HCT116 (cell line): Measurements from ENCODE around the gene SH2D3C. TPM values are rescaled to one million over a fixed set of nuclear protein-coding genes. Genes with fewer than 3 reads are reported as not detected.
A peak's percentile ranks its signal among the peaks of the same experiment; 100 is the strongest.

ENCODE experiments used
- ATAC-seq: fragments of 200-7000 bp; cut with Tn5 transposase; 2 replicates; pipeline ENCODE4 v1.9.1; 2020; ENCODE audit warnings: mild to moderate bottlenecking, moderate library complexity
- BruUV-seq: library from RNA; stranded (reverse); fragments of 400-500 nt; replicated peaks from 2 replicates; lab custom pipeline; 2021; lab: Mats Ljungman, UMichigan
- CTCF ChIA-PET: fragments of 300-600 bp; sonication (Branson Sonifier 250); formaldehyde crosslinking; loops from one replicate; lab custom pipeline; 2021; ENCODE audit warnings: antibody characterized with exemption; lab: Charles Lee
- POLR2A ChIA-PET: fragments of 300-600, 350-600 bp; sonication (Branson Sonifier 250); formaldehyde crosslinking; loops from one replicate; lab custom pipeline; 2021; ENCODE audit warnings: antibody characterized with exemption; lab: Charles Lee
- RAD21 ChIA-PET, 2 experiments: fragments of 300-600 bp; sonication (Branson Sonifier 250); formaldehyde crosslinking; loops; one replicate each; lab custom pipeline; 2023; ENCODE audit warnings: low total read pairs in 2 of 2; ENCODE audit not compliant: uncharacterized antibody in 2 of 2, unreplicated experiment in 2 of 2, low non-redundant PET in 1 of 2; lab: Charles Lee
- DNase-seq: peaks from one replicate; pipeline ENCODE4 v3.0.0-alpha.2; 2010; ENCODE audit warnings: low read depth, low spot score
- H2AFZ ChIP-seq: fragments of 200-600 bp; shearing (Covaris generic), sonication (generic); 2 replicates; pipeline ENCODE4 v1.6.1; 2017; ENCODE audit warnings: low read depth, mixed run types, mixed read lengths, antibody characterized with exemption, low read length; ENCODE audit not compliant: poor library complexity, severe bottlenecking
- H3K27ac ChIP-seq: 2 replicates; pipeline ENCODE4 v1.5.1; 2012; ENCODE audit warnings: low read depth, low read length
- H3K27me3 ChIP-seq: fragments of 200-600 bp; sonication (generic); 2 replicates; pipeline ENCODE4 v1.6.1; 2016; ENCODE audit warnings: mixed run types, low read length, mixed read lengths; ENCODE audit not compliant: insufficient read depth
- H3K36me3 ChIP-seq, 2 experiments: fragments of 200-500 bp in 1 of 2; fragments of 200-600 bp in 1 of 2; sonication (Bioruptor generic) in 1 of 2; sonication (generic) in 1 of 2; 2 replicates each; pipeline versions ENCODE4 v1.5.1 to v1.6.1; 2014 to 2016; ENCODE audit warnings: low read length in 2 of 2, inconsistent platforms in 1 of 2, mixed read lengths in 1 of 2, mixed run types in 1 of 2; ENCODE audit not compliant: insufficient read depth in 2 of 2, control insufficient read depth in 1 of 2
- H3K4me1 ChIP-seq, 2 experiments: fragments of 200-600 bp in 1 of 2; sonication (generic) in 1 of 2; 2 replicates each; pipeline versions ENCODE4 v1.5.1 to v1.6.1; 2012 to 2017; ENCODE audit warnings: low read length in 2 of 2, inconsistent platforms in 1 of 2, mild to moderate bottlenecking in 1 of 2, mixed read lengths in 1 of 2, mixed run types in 1 of 2, moderate library complexity in 1 of 2; ENCODE audit not compliant: insufficient read depth in 2 of 2, control insufficient read depth in 1 of 2
- H3K4me2 ChIP-seq: fragments of 200-600 bp; sonication (generic); 2 replicates; pipeline ENCODE4 v1.6.1; 2017; ENCODE audit warnings: mixed run types, low read length, mixed read lengths
- H3K4me3 ChIP-seq, 2 experiments: fragments of 200-600 bp in 1 of 2; sonication (generic) in 1 of 2; replicated peaks in 1 of 2; 2 replicates each; pipeline ENCODE4 v1.5.1; 2011 to 2016; ENCODE audit warnings: low read length in 2 of 2, control low read depth in 1 of 2, low read depth in 1 of 2, mild to moderate bottlenecking in 1 of 2, mixed read lengths in 1 of 2, mixed run types in 1 of 2
- H3K79me2 ChIP-seq: fragments of 200-600 bp; sonication (generic); 2 replicates; pipeline ENCODE4 v1.6.1; 2017; ENCODE audit warnings: mild to moderate bottlenecking, mixed run types, low read length, moderate library complexity, mixed read lengths; ENCODE audit not compliant: insufficient read depth
- H3K9ac ChIP-seq: fragments of 200-600 bp; sonication (generic); 2 replicates; pipeline ENCODE4 v1.6.1; 2016; ENCODE audit warnings: low read length, mixed read lengths
- H3K9me2 ChIP-seq: fragments of 200-600 bp; sonication (generic), shearing (Covaris generic); 2 replicates; pipeline ENCODE4 v1.6.1; 2017; ENCODE audit warnings: mixed run types, mild to moderate bottlenecking, moderate library complexity; ENCODE audit not compliant: insufficient read depth
- H3K9me3 ChIP-seq, 2 experiments: fragments of 200-500 bp in 1 of 2; fragments of 200-600 bp in 1 of 2; sonication (Bioruptor generic) in 1 of 2; sonication (generic) in 1 of 2; 2 replicates each; pipeline ENCODE4 v1.6.1; 2014 to 2017; ENCODE audit warnings: low read length in 2 of 2, mixed read lengths in 2 of 2, inconsistent platforms in 1 of 2, low read depth in 1 of 2, mild to moderate bottlenecking in 1 of 2, mixed run types in 1 of 2, moderate library complexity in 1 of 2; ENCODE audit not compliant: control insufficient read depth in 1 of 2, insufficient read depth in 1 of 2
- H4K20me1 ChIP-seq: fragments of 200-600 bp; sonication (generic), shearing (Covaris generic); 2 replicates; pipeline ENCODE4 v1.6.1; 2017; ENCODE audit warnings: mixed run types, mild to moderate bottlenecking, moderate library complexity; ENCODE audit not compliant: insufficient read depth
- CTCF ChIP-seq, 3 experiments: fragments of 200-600 bp in 1 of 3; sonication (generic) in 1 of 3; IDR thresholded peaks in 2 of 3; conservative IDR thresholded peaks in 1 of 3; 2 replicates each; pipeline ENCODE4 v1.5.1; 2012 to 2017; ENCODE audit warnings: low read depth in 2 of 3, low read length in 2 of 3, antibody characterized with exemption in 1 of 3, borderline replicate concordance in 1 of 3, control low read depth in 1 of 3, mild to moderate bottlenecking in 1 of 3, mixed read lengths in 1 of 3, mixed run types in 1 of 3, moderate library complexity in 1 of 3; ENCODE audit not compliant: insufficient read depth in 1 of 3
- SP1 ChIP-seq: IDR thresholded peaks from 2 replicates; pipeline ENCODE4 v1.6.1; 2012; ENCODE audit warnings: low read depth
- ZFX ChIP-seq: fragments of 450-650 bp; IDR thresholded peaks from 2 replicates; pipeline ENCODE4 v1.6.1; 2017
- intact Hi-C: fragments of 100-400 bp; cut with micrococcal nuclease; formaldehyde crosslinking; loops from 2 replicates; pipeline ENCODE4 v1.10.0; 2022
- total RNA-seq: library from RNA; stranded (reverse); gene quantifications from one replicate; pipeline ENCODE4 v1.2.1, GENCODE V29; 2021; ENCODE audit not compliant: unreplicated experiment

The SH2D3C gene
- total RNA-seq, 1 experiment from 2014 or later = 1.3 TPM

GRCh38 chr9:127708952-127709587 is 69.4 kb downstream of the SH2D3C start:
- no peaks in the 10 kb centered on the region for H3K9me2 ChIP-seq
- no TSS peak for BruUV-seq
- no peaks in the 10 kb centered on the region for H3K9me3 ChIP-seq
- H3K27ac ChIP-seq = no peak overlapping the region
- H3K4me1 ChIP-seq = peaks cover 7 to 18% of the 10 kb centered on the region in 2 experiments
- H3K36me3 ChIP-seq = peaks cover 0 to 4% of the 10 kb centered on the region in 2 experiments; a peak in 1 of 4 replicates
- POLR2A ChIA-PET = no interaction called here
- intact Hi-C loops = no loop called here
- no peak overlapping the region for H3K4me2 ChIP-seq
- H3K9ac ChIP-seq = no peak overlapping the region
- CTCF ChIA-PET = interaction anchor here (0.9 kb wide), 1 partner anchor 26 kb away, joined by 4 read pairs; the partner anchor contains the start of gene TOR2A
- no peaks in the 10 kb centered on the region for H3K27me3 ChIP-seq
- H3K79me2 ChIP-seq = peaks cover 7% of the 10 kb centered on the region; the same call in 1 of the 2 replicates
- no peak overlapping the region for H3K4me3 ChIP-seq
- DNase-seq = no peak
- no peak for TF ChIP-seq ZFX
- TF ChIP-seq, all 23 proteins: peak for 0
- ATAC-seq = no peak
- Histone ChIP-seq H4K20me1 (no peaks in the 10 kb centered on the region), H2AFZ (no peak overlapping the region)
- RAD21 ChIA-PET = no interaction called here

- intact Hi-C loops = loop anchor here (1.0 kb wide), 1 partner anchor 27 kb away; no protein-coding TSS in a partner anchor
- no peak overlapping the region for H3K4me3 ChIP-seq
- peak overlapping the region; percentile 31 for H3K4me2 ChIP-seq
- peaks cover 0 to 4% of the 10 kb centered on the region in 2 experiments; a peak in 1 of 4 replicates for H3K36me3 ChIP-seq
- RAD21 ChIA-PET = interaction anchor here in 1 of 2 experiments (0.7 kb wide), 1 partner anchor 27 kb away, joined by 3 read pairs; the partner anchor contains the start of gene TOR2A
- peak; percentile 80 for ATAC-seq
- H3K27ac ChIP-seq = no peak overlapping the region
- H3K9me2 ChIP-seq = no peaks in the 10 kb centered on the region
- peak; percentile 43 for DNase-seq
- TF ChIP-seq CTCF (IDR thresholded peaks at IDR 0.05 in 2 of 3, conservative IDR thresholded peaks at IDR 0.05 in 1 of 3; ENCODE audit: borderline replicate concordance in 1 of 3, insufficient read depth in 1 of 3, low read depth in 2 of 3, low read length in 2 of 3) (peak in 2 of 3 experiments; percentile 42 to 43; a peak in 4 of 6 replicates), SP1 (no peak)
- CTCF ChIA-PET = interaction anchor here (1.0 to 1.5 kb wide), 2 partner anchors 27 to 213 kb away, joined by 3 to 6 read pairs; partner anchors contain the start of gene TOR2A
- no peak overlapping the region for H2AFZ ChIP-seq
- POLR2A ChIA-PET = no interaction called here
- no TSS peak for BruUV-seq
- no peaks in the 10 kb centered on the region for H3K27me3 ChIP-seq
- peaks cover 6 to 17% of the 10 kb centered on the region in 2 experiments; a peak in 3 of 4 replicates for H3K4me1 ChIP-seq
- no peaks in the 10 kb centered on the region for H3K79me2 ChIP-seq
- H3K9me3 ChIP-seq = no peaks in the 10 kb centered on the region
- no peak overlapping the region for H3K9ac ChIP-seq
- no peaks in the 10 kb centered on the region for H4K20me1 ChIP-seq
These were observed 70.7 kb downstream of the SH2D3C start for GRCh38 chr9:127707766-127708165.
